Breast epithelium (tissue), 3 donors: ENCODE data around the gene PPFIA3.

Experiments
- CTCF ChIP-seq, 3 donors: fragments of 450-650 bp; IDR thresholded peaks; one replicate each; pipeline ENCODE4 v1.5.1; 2016 to 2017; ENCODE audit warnings: antibody characterized with exemption in 3 of 3, mild to moderate bottlenecking in 3 of 3, moderate library complexity in 3 of 3
- POLR2A ChIP-seq: fragments of 450-650 bp; IDR thresholded peaks from one replicate; pipeline ENCODE4 v1.6.1; 2016; ENCODE audit warnings: antibody characterized with exemption, mild to moderate bottlenecking, moderate library complexity
- POLR2AphosphoS5 ChIP-seq, 3 donors: sonication (generic); formaldehyde crosslinking; IDR thresholded peaks; one replicate each; pipeline ENCODE4 v1.6.1; 2017; ENCODE audit warnings: antibody characterized with exemption in 3 of 3

- TF ChIP-seq CTCF (IDR thresholded peaks at IDR 0.05), result no peak
- no peak for TF ChIP-seq POLR2A
- no peak for TF ChIP-seq POLR2AphosphoS5 (IDR thresholded peaks at IDR 0.05)
Observed at GRCh38 chr19:49141352-49141751, 22.0 kb downstream of the PPFIA3 start.
